HG03064 (cell line): Measurements from ENCODE around the gene DKK3.

Experiments used
- ATAC-seq: cut with Tn5 transposase; IDR thresholded peaks from one replicate; pipeline ENCODE4 v1.9.1; 2021; ENCODE audit warnings: low read depth; ENCODE audit not compliant: unreplicated experiment

The DKK3 gene

GRCh38 chr11:12031856-12032544, 23.6 kb upstream of the DKK3 start:
- ATAC-seq, result no peak

GRCh38 chr11:12029738-12030363, 21.4 kb upstream of the DKK3 start:
- no peak for ATAC-seq

GRCh38 chr11:12029119-12029518, 20.7 kb upstream of the DKK3 start:
- no peak for ATAC-seq

GRCh38 chr11:12028303-12028702, 19.9 kb upstream of the DKK3 start:
- no peak for ATAC-seq

- ATAC-seq, result no peak
Observed at GRCh38 chr11:12026331-12027211, 18.1 kb upstream of the DKK3 start.

- no peak for ATAC-seq
Observed at GRCh38 chr11:12024254-12024926, 16.0 kb upstream of the DKK3 start.

GRCh38 chr11:12023015-12023414, 14.6 kb upstream of the DKK3 start:
- no peak for ATAC-seq

- no peak for ATAC-seq
Observed at GRCh38 chr11:12020546-12020945, 12.1 kb upstream of the DKK3 start.

GRCh38 chr11:12019866-12020416, 11.5 kb upstream of the DKK3 start:
- ATAC-seq, result no peak

GRCh38 chr11:12019337-12019736, 10.9 kb upstream of the DKK3 start:
- no peak for ATAC-seq

GRCh38 chr11:12017865-12018453, 9.5 kb upstream of the DKK3 start:
- no peak for ATAC-seq

- ATAC-seq, result no peak
Observed at GRCh38 chr11:12017243-12017678, 8.8 kb upstream of the DKK3 start.

GRCh38 chr11:12016246-12016645, 7.8 kb upstream of the DKK3 start:
- ATAC-seq, result no peak

- ATAC-seq, result no peak
Observed at GRCh38 chr11:12015486-12015885, 7.1 kb upstream of the DKK3 start.

GRCh38 chr11:12013781-12014180, 5.4 kb upstream of the DKK3 start:
- ATAC-seq, result no peak

- no peak for ATAC-seq
Observed at GRCh38 chr11:12009617-12010321, 1.3 kb upstream of the DKK3 start.

GRCh38 chr11:12008790-12009616, 577 bp upstream of the DKK3 start:
- ATAC-seq, result no peak

GRCh38 chr11:12007230-12007593, 1.2 kb downstream of the DKK3 start:
- ATAC-seq, result no peak
